Astrocyte of the cerebellum (primary cell): Measurements from ENCODE around the gene MARK2.

Source experiments
- DNase-seq: peaks from one replicate; pipeline ENCODE4 v3.0.0-alpha.2; 2011; ENCODE audit warnings: low read depth
- H3K4me3 ChIP-seq: 2 replicates; pipeline ENCODE4 v1.5.1; 2011; ENCODE audit warnings: mild to moderate bottlenecking, low read depth, low read length, moderate library complexity
- in situ Hi-C: cut with HindIII; loops from 2 replicates; pipeline ENCODE4 v1.10.0; 2017; ENCODE audit warnings: low sequenced_read_pairs
- TF ChIP-seq, protein P1 (sequence below): IDR thresholded peaks from 2 replicates; pipeline ENCODE4 v1.5.1; 2012; ENCODE audit warnings: low read length, low read depth, moderate library complexity, mild to moderate bottlenecking; ENCODE audit errors: missing control alignments

MARK2 gene

DNA sequence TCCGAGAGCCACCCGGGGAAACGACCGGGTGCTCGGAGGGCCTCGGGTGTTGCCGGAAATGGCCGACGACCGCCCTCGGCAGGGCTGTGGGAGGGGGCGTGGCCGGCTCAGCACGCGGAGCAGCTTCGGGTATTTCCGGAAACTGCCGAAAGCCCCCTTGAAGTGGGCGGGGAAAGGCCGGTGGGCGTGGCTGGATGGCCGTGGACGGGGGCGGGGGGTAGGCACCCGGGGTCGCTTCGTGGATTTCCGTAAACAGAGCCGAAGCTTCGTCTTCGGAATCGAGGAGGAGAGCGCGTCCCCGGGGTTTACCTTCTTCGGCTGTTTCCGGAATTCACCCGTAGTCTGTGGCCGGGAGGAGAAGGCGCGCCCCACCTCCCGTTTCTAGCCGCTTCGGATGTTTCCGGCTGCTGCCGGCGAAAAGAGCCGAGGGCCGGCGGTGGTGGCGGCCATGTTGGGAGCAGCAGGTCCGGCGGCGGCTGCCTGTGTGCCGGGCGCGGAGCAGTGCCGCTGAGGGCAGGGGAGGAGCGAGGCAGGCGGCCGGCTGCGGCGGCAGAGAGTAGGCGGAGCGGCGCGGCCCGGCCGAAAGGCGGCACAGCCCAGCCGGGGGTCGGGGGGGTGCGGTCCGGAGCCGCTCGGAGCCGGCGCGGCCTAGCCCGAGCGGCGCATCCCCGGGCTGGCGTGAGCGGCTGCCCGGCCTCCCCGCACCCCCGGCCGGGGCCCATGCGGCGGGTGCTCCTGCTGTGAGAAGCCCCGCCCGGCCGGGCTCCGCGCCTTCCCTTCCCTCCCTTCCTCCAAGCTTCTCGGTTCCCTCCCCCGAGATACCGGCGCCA is at the start of gene MARK2:
MARK2 (plus strand) TSS at position 433 of the 830 bp plus-strand sequence; CDS start at position 830, 397 bp downstream.
- in situ Hi-C loops: loop anchor here (5.0 kb wide), 2 partner anchors 63 to 118 kb away; no protein-coding TSS in a partner anchor
- TF ChIP-seq, protein P1, sequence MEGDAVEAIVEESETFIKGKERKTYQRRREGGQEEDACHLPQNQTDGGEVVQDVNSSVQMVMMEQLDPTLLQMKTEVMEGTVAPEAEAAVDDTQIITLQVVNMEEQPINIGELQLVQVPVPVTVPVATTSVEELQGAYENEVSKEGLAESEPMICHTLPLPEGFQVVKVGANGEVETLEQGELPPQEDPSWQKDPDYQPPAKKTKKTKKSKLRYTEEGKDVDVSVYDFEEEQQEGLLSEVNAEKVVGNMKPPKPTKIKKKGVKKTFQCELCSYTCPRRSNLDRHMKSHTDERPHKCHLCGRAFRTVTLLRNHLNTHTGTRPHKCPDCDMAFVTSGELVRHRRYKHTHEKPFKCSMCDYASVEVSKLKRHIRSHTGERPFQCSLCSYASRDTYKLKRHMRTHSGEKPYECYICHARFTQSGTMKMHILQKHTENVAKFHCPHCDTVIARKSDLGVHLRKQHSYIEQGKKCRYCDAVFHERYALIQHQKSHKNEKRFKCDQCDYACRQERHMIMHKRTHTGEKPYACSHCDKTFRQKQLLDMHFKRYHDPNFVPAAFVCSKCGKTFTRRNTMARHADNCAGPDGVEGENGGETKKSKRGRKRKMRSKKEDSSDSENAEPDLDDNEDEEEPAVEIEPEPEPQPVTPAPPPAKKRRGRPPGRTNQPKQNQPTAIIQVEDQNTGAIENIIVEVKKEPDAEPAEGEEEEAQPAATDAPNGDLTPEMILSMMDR: no peak
- peak; percentile 96 for DNase-seq
- peak within 1 kb of the TSS; percentile 91 for H3K4me3 ChIP-seq

DNA sequence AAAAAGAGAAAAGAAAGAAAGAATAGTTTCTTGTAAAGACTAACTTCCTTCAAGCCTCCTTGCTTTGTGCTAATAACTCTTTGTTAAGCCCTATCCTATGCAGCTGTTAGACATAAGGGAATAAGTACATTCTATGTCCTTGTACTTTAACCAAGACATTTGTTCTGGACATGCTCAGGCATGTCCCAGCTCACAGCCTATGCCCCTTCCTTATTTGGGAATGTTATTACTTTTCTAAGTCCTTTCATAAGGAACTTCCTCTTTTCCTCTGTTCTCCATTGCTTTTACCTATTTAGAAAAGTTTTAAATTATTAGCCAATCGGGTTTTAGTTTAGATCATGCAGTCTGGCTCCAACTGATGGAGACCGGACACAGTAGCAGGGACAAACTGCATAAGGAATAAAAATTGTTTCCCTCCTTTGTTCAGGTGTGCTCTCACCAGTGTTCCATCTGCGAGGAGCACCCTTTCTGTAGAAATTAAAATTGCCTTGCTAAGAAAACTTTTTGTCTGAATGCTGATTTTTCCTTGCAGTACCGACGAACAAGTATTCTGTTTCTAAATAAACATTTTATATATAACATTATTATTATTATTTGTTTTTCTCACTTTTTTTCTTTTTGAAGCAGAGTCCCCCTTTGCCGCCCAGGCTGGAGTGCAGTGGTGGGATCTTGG is 47.3 kb upstream of the MARK2 start:
- H3K4me3 ChIP-seq: no peak overlapping the region
- TF ChIP-seq, protein P1: no peak
- no peak for DNase-seq
- in situ Hi-C loops: no loop called here

DNA sequence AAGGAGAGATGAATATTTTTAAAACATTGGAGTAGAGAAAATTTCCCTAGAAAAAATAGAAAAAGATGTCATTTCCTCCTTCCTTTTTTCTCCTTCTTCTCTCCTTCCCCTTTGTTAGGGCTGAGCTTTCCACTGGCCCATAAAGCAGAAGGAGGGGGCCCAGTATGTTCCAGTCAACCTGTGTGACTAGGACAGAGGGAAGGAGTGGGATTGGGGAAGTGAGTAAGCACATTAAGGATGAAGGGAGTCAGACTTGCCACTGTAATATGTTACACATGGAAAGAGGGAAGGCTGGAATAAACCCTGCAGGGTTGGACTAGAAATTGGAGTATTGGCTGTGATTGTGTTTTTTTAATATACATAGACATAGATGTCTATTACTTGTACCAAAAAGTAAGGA is 45.7 kb upstream of the MARK2 start:
- in situ Hi-C loops: no loop called here
- no peak for DNase-seq
- H3K4me3 ChIP-seq: no peak overlapping the region
- TF ChIP-seq, protein P1: no peak

DNA sequence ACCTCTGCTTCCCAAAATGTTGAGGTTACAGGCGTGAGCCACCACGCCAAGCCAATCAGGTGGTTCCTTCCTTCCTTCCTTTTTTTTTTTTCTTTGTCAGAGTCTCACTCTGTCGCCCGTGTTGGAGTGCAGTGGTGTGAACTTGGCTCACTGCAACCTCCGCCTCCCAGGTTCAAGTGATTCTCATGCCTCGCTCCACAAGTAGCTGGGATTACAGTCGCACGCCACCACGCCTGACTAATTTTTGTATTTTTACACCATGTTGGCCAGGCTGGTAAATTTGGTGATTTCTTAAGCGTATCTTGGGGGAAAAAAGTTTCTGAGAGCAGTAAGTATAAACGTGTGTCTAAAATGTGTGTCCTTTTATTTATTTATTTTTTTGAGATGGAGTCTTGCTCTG is 43.8 kb upstream of the MARK2 start:
- in situ Hi-C loops: no loop called here
- no peak overlapping the region for H3K4me3 ChIP-seq
- no peak for DNase-seq
- TF ChIP-seq, protein P1: no peak

DNA sequence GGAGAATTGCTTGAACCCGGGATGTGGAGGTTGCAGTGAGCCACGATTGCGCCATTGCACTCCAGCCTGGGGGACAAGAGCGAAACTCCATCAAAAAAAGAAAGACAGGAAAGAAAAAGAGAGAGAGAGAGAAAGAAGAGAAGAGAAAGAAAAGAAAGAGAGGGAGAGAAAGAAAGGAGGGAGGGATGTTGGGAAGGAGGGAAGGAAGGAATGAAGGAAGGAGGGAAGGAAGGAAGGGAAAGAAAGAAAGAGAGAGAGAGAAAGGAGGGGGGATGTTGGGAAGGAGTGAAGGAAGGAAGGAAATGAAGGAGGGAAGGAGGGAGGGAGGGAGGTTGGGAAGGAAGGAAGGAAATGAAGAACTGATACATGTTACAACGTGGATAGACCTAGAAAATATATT is 38.0 kb upstream of the MARK2 start:
- no peak for DNase-seq
- TF ChIP-seq, protein P1: no peak
- in situ Hi-C loops: no loop called here
- H3K4me3 ChIP-seq: no peak overlapping the region

DNA sequence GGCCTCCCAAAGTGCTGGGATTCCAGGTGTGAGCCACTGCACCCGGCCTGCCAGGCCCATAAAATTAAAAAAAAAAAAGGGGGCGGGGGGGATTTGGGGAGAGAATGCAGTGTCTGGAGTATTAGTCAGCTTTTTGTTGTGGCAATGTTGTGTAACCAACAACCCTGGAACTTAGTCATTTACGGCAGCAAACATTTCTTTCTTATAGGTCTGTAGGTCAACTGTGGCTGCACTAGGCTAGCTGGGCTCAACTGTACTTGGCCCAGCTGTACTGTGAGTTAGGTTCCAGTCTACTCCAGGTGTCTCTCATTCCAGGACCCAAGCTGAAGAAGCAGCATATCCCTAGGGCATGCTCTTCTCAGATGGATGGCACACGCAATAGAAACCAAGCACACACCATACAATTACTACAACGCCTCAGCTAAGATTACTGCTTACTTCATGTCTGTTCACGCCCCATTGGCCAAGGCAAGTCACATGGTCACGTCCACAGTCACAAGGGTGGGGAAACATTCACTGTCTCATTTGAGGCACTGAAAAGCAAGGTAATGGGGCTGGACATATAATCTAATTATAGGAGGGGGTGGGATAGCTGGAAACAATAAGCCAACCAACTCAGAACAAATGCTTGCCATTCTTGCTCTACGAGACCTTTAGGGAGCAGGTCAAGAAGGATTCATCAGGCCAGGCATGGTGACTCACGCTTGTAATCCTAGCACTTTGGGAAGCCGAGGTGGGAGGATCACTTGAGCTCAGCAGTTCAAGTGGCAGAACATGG is 36.1 kb upstream of the MARK2 start:
- no peak for DNase-seq
- TF ChIP-seq, protein P1: no peak
- in situ Hi-C loops: no loop called here
- no peak overlapping the region for H3K4me3 ChIP-seq
